Astrocyte of the spinal cord (primary cell): ENCODE data around the gene TMEM175.

Experiments
- DNase-seq: peaks from one replicate; pipeline ENCODE4 v3.0.0; 2011; ENCODE audit warnings: low read depth, low spot score
- H3K4me3 ChIP-seq: 2 replicates; pipeline ENCODE4 v1.5.1; 2011; ENCODE audit warnings: low read depth, mild to moderate bottlenecking, low read length, moderate library complexity
- CTCF ChIP-seq: IDR thresholded peaks from 2 replicates; pipeline ENCODE4 v1.5.1; 2012; ENCODE audit warnings: low read depth, mild to moderate bottlenecking, low read length, inconsistent platforms
- in situ Hi-C: cut with HindIII; loops from 2 replicates; pipeline ENCODE4 v1.10.0; 2017; ENCODE audit warnings: low sequenced_read_pairs

TMEM175 gene

GRCh38 chr4:978957-979701 lies 46.9 kb downstream of the TMEM175 start:
- no peak for TF ChIP-seq CTCF
- in situ Hi-C loops = no loop called here
- DNase-seq = no peak
- no peak overlapping the region for H3K4me3 ChIP-seq

- DNase-seq = no peak
- in situ Hi-C loops = no loop called here
- H3K4me3 ChIP-seq = no peak overlapping the region
- TF ChIP-seq CTCF = no peak
These were observed 50.0 kb downstream of the TMEM175 start for GRCh38 chr4:982291-982690.

- DNase-seq = no peak
These were observed 50.6 kb downstream of the TMEM175 start for GRCh38 chr4:982814-983213.

GRCh38 chr4:984336-985054 lies 52.2 kb downstream of the TMEM175 start:
- no peak for TF ChIP-seq CTCF
- in situ Hi-C loops = no loop called here
- DNase-seq = no peak
- no peak overlapping the region for H3K4me3 ChIP-seq

More at GRCh38 chr4:982814-983213, 50.6 kb downstream of the TMEM175 start:
- no peak overlapping the region for H3K4me3 ChIP-seq
- no peak for TF ChIP-seq CTCF
- in situ Hi-C loops = no loop called here

- no peak for DNase-seq
- in situ Hi-C loops = no loop called here
- TF ChIP-seq CTCF = no peak
- peak overlapping the region; percentile 2 for H3K4me3 ChIP-seq
These were observed 53.0 kb downstream of the TMEM175 start for GRCh38 chr4:985123-985830.

GRCh38 chr4:986428-986878 lies 54.2 kb downstream of the TMEM175 start:
- no peak for DNase-seq
- TF ChIP-seq CTCF = no peak
- in situ Hi-C loops = no loop called here
- H3K4me3 ChIP-seq = peak overlapping the region; percentile 58
